NCI-H2081 treated with DMSO at 0.1 percent for 48 hours (cell line): ENCODE measurements around the gene SNAPC2.
"Not testable (repeated sequence)": the region's sequence is repeated elsewhere in the genome, so short reads cannot be mapped to it uniquely, and the experiment has no call there.

Source experiments
- DNase-seq: peaks from one replicate; lab custom pipeline; 2025; lab: John Stamatoyannopoulos, UW

SNAPC2 gene

GRCh38 chr19:7933411-7933810 is 13.3 kb downstream of the SNAPC2 start:
- no peak for DNase-seq

GRCh38 chr19:7933828-7934725 is 13.9 kb downstream of the SNAPC2 start:
- no peak for DNase-seq

- DNase-seq: no peak
Observed at GRCh38 chr19:7934766-7935165, 14.6 kb downstream of the SNAPC2 start.

GRCh38 chr19:7940841-7941240 is 20.7 kb downstream of the SNAPC2 start:
- no peak for DNase-seq

GRCh38 chr19:7941895-7942596 is 21.9 kb downstream of the SNAPC2 start:
- DNase-seq: no peak

- no peak for DNase-seq
Observed at GRCh38 chr19:7942981-7943443, 22.9 kb downstream of the SNAPC2 start.

GRCh38 chr19:7943444-7944176 is 23.5 kb downstream of the SNAPC2 start, which contains the start of gene TIMM44:
TIMM44 (minus strand) TSS chr19:7943666; CDS start chr19:7943651, 15 bp downstream.
- DNase-seq: peak; percentile 97

- DNase-seq: peak; percentile 53
Observed at GRCh38 chr19:7944177-7944761, 24.1 kb downstream of the SNAPC2 start.

- no peak for DNase-seq
Observed at GRCh38 chr19:7947939-7948338, 27.8 kb downstream of the SNAPC2 start.

GRCh38 chr19:7953060-7953459 is 32.9 kb downstream of the SNAPC2 start:
- DNase-seq: no peak

- no peak for DNase-seq
Observed at GRCh38 chr19:7953576-7953975, 33.4 kb downstream of the SNAPC2 start.

GRCh38 chr19:7955696-7956095 is 35.6 kb downstream of the SNAPC2 start:
- DNase-seq: no peak

GRCh38 chr19:7959211-7959610 is 39.1 kb downstream of the SNAPC2 start:
- no peak for DNase-seq

- not testable (repeated sequence) for DNase-seq
Observed at GRCh38 chr19:7961082-7961481, 40.9 kb downstream of the SNAPC2 start.

GRCh38 chr19:7961920-7962626 is 41.9 kb downstream of the SNAPC2 start:
- DNase-seq: no peak

GRCh38 chr19:7962644-7963268 is 42.6 kb downstream of the SNAPC2 start:
- DNase-seq: no peak

GRCh38 chr19:7963566-7963965 is 43.4 kb downstream of the SNAPC2 start:
- no peak for DNase-seq

GRCh38 chr19:7965259-7965841 is 45.2 kb downstream of the SNAPC2 start:
- no peak for DNase-seq

- DNase-seq: no peak
Observed at GRCh38 chr19:7965921-7966665, 46.0 kb downstream of the SNAPC2 start.
